PC-3 (cell line): ENCODE results near the gene ERBB4. TPM values are rescaled to one million over a fixed set of nuclear protein-coding genes. Genes with fewer than 3 reads are reported as not detected.

ENCODE experiments used
- ATAC-seq: fragments of 200-7000 bp; cut with Tn5 transposase; 2 replicates; pipeline ENCODE4 v1.9.1; 2020; ENCODE audit warnings: mild to moderate bottlenecking, moderate library complexity
- BruUV-seq: library from RNA; stranded (reverse); fragments of 400-500 nt; replicated peaks from 2 replicates; lab custom pipeline; 2021; lab: Mats Ljungman, UMichigan
- CTCF ChIA-PET: fragments of 300-600 bp; sonication (Branson Sonifier 250); formaldehyde crosslinking; loops from one replicate; lab custom pipeline; 2022; ENCODE audit warnings: antibody characterized with exemption; lab: Charles Lee
- POLR2A ChIA-PET: fragments of 300-600 bp; sonication (Branson Sonifier 250); formaldehyde crosslinking; loops from one replicate; lab custom pipeline; 2022; ENCODE audit warnings: antibody characterized with exemption; ENCODE audit not compliant: unreplicated experiment; lab: Charles Lee
- DNase-seq: peaks from one replicate; pipeline ENCODE4 v3.0.0-alpha.2; 2015
- H2AFZ ChIP-seq: fragments of 300-600 bp; sonication (generic); 2 replicates; pipeline ENCODE4 v1.6.0; 2016; ENCODE audit warnings: antibody characterized with exemption, low read length
- H3F3A ChIP-seq: fragments of 300-600 bp; sonication (generic); one replicate; pipeline ENCODE4 v1.6.0; 2017; ENCODE audit warnings: antibody characterized with exemption, low read length, control low read depth, mild to moderate bottlenecking; ENCODE audit not compliant: unreplicated experiment
- H3K27ac ChIP-seq: fragments of 300-600 bp; sonication (generic); 2 replicates; pipeline ENCODE4 v1.5.1; 2016; ENCODE audit warnings: mild to moderate bottlenecking, low read length
- H3K27me3 ChIP-seq: fragments of 300-600 bp; sonication (generic); 2 replicates; pipeline ENCODE4 v1.6.1; 2016; ENCODE audit warnings: low read length, mixed read lengths
- H3K36me3 ChIP-seq: fragments of 300-600 bp; sonication (generic); 2 replicates; pipeline ENCODE4 v1.6.1; 2016; ENCODE audit warnings: low read depth, mixed run types, low read length, mixed read lengths
- H3K4me1 ChIP-seq: fragments of 300-600 bp; sonication (generic); 2 replicates; pipeline ENCODE4 v1.5.1; 2016; ENCODE audit warnings: low read length; ENCODE audit not compliant: insufficient read depth
- H3K4me2 ChIP-seq: fragments of 300-600 bp; sonication (generic); 2 replicates; pipeline ENCODE4 v1.6.0; 2016; ENCODE audit warnings: low read length
- H3K4me3 ChIP-seq: fragments of 300-600 bp; sonication (generic); 2 replicates; pipeline ENCODE4 v1.5.1; 2016; ENCODE audit warnings: mild to moderate bottlenecking, low read length, mixed read lengths
- H3K79me2 ChIP-seq: fragments of 300-600 bp; sonication (generic); 2 replicates; pipeline ENCODE4 v1.6.1; 2017; ENCODE audit warnings: low read length, mixed read lengths
- H3K9ac ChIP-seq: fragments of 300-600 bp; sonication (generic); 2 replicates; pipeline ENCODE4 v1.6.0; 2016; ENCODE audit warnings: mild to moderate bottlenecking, low read length
- H3K9me2 ChIP-seq: fragments of 300-600 bp; sonication (generic); replicated peaks from 2 replicates; pipeline ENCODE4 v1.6.1; 2016; ENCODE audit warnings: mixed run types, low read length, mixed read lengths
- H3K9me3 ChIP-seq: fragments of 300-600 bp; sonication (generic); 2 replicates; pipeline ENCODE4 v1.6.1; 2016; ENCODE audit warnings: low read length, mixed read lengths
- H4K20me1 ChIP-seq: fragments of 300-600 bp; sonication (generic); 2 replicates; pipeline ENCODE4 v1.6.1; 2016; ENCODE audit warnings: low read length, mixed read lengths
- EZH2 ChIP-seq: fragments of 300-600 bp; sonication (generic); IDR thresholded peaks from one replicate; pipeline ENCODE4 v1.6.1; 2017; ENCODE audit warnings: antibody characterized with exemption, mild to moderate bottlenecking, low read length; ENCODE audit not compliant: unreplicated experiment
- EZH2phosphoT487 ChIP-seq: fragments of 300-600 bp; sonication (generic); IDR thresholded peaks from 2 replicates; pipeline ENCODE4 v1.6.1; 2018; ENCODE audit warnings: mild to moderate bottlenecking, antibody characterized with exemption, low read length, borderline replicate concordance
- intact Hi-C: fragments of 100-400 bp; cut with micrococcal nuclease; formaldehyde crosslinking; loops from 2 replicates; pipeline ENCODE4 v1.9.0; 2023
- total RNA-seq: library from RNA; depleted of rRNA; stranded (reverse); fragments of >200 nt; gene quantifications from 2 replicates; pipeline ENCODE4 v1.2.3, GENCODE V29; 2014
- TF ChIP-seq, protein P1 (sequence below): fragments of 300-600 bp; sonication (generic); conservative IDR thresholded peaks from 2 replicates; pipeline ENCODE4 v1.5.1; 2017; ENCODE audit warnings: antibody characterized with exemption, low read depth, mild to moderate bottlenecking, low read length

The ERBB4 gene
- total RNA-seq, 1 experiment from 2014 or later, result under 0.01 TPM

- H2AFZ ChIP-seq, result no peak overlapping the region
- H4K20me1 ChIP-seq, result no peaks in the 10 kb centered on the region
- no peak overlapping the region for H3K4me3 ChIP-seq
- no TSS peak for BruUV-seq
- H3F3A ChIP-seq, result no peaks in the 10 kb centered on the region
- H3K9me3 ChIP-seq, result no peaks in the 10 kb centered on the region
- H3K9ac ChIP-seq, result no peak overlapping the region
- H3K9me2 ChIP-seq, result no peaks in the 10 kb centered on the region
- ChIA-PET CTCF (no interaction called here), POLR2A (no interaction called here)
- H3K79me2 ChIP-seq, result no peaks in the 10 kb centered on the region
- ATAC-seq (no peak), DNase-seq (no peak)
- no peak overlapping the region for H3K27ac ChIP-seq
- H3K4me2 ChIP-seq, result no peak overlapping the region
- no peaks in the 10 kb centered on the region for H3K36me3 ChIP-seq
- H3K4me1 ChIP-seq, result no peaks in the 10 kb centered on the region
- intact Hi-C loops, result no loop called here
- no peaks in the 10 kb centered on the region for H3K27me3 ChIP-seq
- TF ChIP-seq, protein P1, sequence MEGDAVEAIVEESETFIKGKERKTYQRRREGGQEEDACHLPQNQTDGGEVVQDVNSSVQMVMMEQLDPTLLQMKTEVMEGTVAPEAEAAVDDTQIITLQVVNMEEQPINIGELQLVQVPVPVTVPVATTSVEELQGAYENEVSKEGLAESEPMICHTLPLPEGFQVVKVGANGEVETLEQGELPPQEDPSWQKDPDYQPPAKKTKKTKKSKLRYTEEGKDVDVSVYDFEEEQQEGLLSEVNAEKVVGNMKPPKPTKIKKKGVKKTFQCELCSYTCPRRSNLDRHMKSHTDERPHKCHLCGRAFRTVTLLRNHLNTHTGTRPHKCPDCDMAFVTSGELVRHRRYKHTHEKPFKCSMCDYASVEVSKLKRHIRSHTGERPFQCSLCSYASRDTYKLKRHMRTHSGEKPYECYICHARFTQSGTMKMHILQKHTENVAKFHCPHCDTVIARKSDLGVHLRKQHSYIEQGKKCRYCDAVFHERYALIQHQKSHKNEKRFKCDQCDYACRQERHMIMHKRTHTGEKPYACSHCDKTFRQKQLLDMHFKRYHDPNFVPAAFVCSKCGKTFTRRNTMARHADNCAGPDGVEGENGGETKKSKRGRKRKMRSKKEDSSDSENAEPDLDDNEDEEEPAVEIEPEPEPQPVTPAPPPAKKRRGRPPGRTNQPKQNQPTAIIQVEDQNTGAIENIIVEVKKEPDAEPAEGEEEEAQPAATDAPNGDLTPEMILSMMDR, result no peak
- TF ChIP-seq EZH2phosphoT487 (no peak), EZH2 (no peak)
Measured at GRCh38 chr2:211692689-211693088, 845.9 kb downstream of the ERBB4 start.

DNA sequence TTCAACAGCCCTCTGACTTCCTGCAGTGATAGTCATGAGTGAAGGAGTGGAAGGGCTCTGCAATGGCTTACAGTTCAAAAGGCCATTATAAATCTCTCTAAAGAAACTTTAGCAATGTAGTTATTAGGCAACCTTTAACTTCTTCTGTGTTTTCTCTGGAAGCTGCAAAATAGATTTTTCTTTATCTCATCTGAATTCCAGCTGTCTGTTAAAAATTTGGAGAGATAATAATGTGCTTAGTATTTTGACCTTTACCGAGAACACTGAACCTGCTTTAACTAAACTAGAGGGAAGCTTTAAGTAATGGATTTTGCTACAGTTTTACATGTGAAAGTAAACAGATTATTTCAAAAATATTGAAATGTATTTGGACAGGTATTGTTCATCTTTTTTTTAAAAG lies 847.9 kb downstream of the ERBB4 start:
- ATAC-seq, result no peak

GRCh38 chr2:211688196-211688595 lies 850.4 kb downstream of the ERBB4 start:
- no peak overlapping the region for H3K4me3 ChIP-seq

More for the DNA sequence above, 847.9 kb downstream of the ERBB4 start:
- no peaks in the 10 kb centered on the region for H3K36me3 ChIP-seq
- H3K9me3 ChIP-seq, result no peaks in the 10 kb centered on the region
- H3K27me3 ChIP-seq, result no peaks in the 10 kb centered on the region
- intact Hi-C loops, result no loop called here
- ChIA-PET CTCF (no interaction called here), POLR2A (no interaction called here)
- H4K20me1 ChIP-seq, result no peaks in the 10 kb centered on the region
- H3K79me2 ChIP-seq, result no peaks in the 10 kb centered on the region
- no peaks in the 10 kb centered on the region for H3F3A ChIP-seq
- H3K4me2 ChIP-seq, result no peak overlapping the region
- H3K4me3 ChIP-seq, result no peak overlapping the region
- no peak overlapping the region for H2AFZ ChIP-seq
- no peak overlapping the region for H3K9ac ChIP-seq
- H3K9me2 ChIP-seq, result no peaks in the 10 kb centered on the region
- H3K4me1 ChIP-seq, result no peaks in the 10 kb centered on the region
- no peak overlapping the region for H3K27ac ChIP-seq
- TF ChIP-seq, protein P1, result no peak
- TF ChIP-seq EZH2, result no peak
- TF ChIP-seq EZH2phosphoT487, result no peak
- no TSS peak for BruUV-seq
- no peak for DNase-seq

More at GRCh38 chr2:211688196-211688595, 850.4 kb downstream of the ERBB4 start:
- no peak overlapping the region for H3K4me2 ChIP-seq
- H3K79me2 ChIP-seq, result no peaks in the 10 kb centered on the region
- no peaks in the 10 kb centered on the region for H4K20me1 ChIP-seq
- no peak overlapping the region for H3K9ac ChIP-seq
- TF ChIP-seq EZH2phosphoT487 (no peak), EZH2 (no peak)
- TF ChIP-seq, protein P1, result no peak
- POLR2A ChIA-PET, result no interaction called here
- no peak for ATAC-seq
- intact Hi-C loops, result no loop called here
- H3K4me1 ChIP-seq, result no peaks in the 10 kb centered on the region
- DNase-seq, result no peak
- 0 out of 2 replicates have a peak, but pooled peaks cover 10% of the 10 kb centered on the region for H3K9me3 ChIP-seq
- no peaks in the 10 kb centered on the region for H3K36me3 ChIP-seq
- CTCF ChIA-PET, result no interaction called here
- BruUV-seq, result no TSS peak
- no peaks in the 10 kb centered on the region for H3K9me2 ChIP-seq
- H2AFZ ChIP-seq, result no peak overlapping the region
- H3K27me3 ChIP-seq, result no peaks in the 10 kb centered on the region
- no peak overlapping the region for H3K27ac ChIP-seq
- H3F3A ChIP-seq, result no peaks in the 10 kb centered on the region
